ENCODE results near the gene CPEB4. TPM values are rescaled to one million over a fixed set of nuclear protein-coding genes. Genes with fewer than 3 reads are reported as not detected.

CPEB4 gene
- total RNA-seq, 2 donors from 2014 or later, result 51.9 to 102 TPM

DNA sequence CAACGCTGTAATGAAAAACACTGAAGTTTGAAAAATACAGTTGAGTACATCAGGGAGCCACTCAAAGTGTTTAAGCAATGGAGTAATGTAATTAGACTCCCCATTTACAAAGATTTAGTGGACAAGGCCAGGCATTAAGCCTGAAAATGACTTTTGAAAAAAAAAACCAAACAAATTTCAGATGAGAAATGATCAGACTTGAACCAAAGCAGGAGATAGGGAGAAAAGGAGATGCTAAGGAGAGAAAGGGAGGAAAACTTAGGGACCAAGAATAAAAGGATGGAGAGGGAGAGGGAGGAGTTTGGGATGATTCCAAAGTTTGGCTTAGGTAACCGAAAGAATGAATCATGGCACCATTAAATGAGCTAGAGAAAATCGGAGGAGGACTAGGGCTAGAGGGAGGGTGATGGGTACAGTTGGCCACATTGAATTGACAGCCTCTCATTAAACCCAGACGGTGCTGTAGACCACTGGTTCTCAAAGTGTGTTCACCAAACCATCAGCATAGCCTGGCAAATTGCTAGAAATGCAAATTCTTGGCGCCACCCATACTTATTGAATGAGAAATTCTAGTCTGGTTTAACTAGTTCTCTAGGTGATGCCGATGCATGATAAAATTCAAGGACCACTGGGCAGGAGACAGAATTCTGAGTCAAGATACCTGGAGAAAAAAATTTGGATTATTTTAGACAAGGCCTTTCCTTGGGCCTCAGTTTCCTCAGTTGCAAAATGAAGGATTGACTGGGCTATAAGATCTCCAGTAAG is 6.2 kb upstream of the CPEB4 start:
- no peak for DNase-seq (ENCODE audit: low spot score)
- intact Hi-C loops (cut with DNase I), result no loop called here

DNA sequence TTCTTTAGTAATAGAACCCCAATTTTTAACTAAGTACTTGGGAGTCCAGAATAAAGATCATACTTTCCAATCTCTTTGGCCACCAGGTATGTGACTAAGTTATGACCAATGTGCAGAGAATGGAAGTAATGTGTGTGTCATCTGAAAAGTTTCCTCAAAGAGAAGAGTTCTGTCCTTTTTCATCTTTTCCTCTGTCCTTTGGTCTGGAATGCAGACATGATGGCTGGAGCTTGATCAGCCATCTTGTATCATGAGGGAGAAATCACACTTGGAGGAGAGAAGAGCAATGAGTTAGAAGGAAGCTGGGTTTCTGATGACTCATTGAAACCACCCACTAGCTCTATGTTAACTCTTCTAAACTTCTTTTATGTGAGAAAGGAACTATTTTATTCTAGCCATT is 5.5 kb upstream of the CPEB4 start:
- intact Hi-C loops (cut with DNase I), result no loop called here
- no peak for DNase-seq (ENCODE audit: low spot score)

DNA sequence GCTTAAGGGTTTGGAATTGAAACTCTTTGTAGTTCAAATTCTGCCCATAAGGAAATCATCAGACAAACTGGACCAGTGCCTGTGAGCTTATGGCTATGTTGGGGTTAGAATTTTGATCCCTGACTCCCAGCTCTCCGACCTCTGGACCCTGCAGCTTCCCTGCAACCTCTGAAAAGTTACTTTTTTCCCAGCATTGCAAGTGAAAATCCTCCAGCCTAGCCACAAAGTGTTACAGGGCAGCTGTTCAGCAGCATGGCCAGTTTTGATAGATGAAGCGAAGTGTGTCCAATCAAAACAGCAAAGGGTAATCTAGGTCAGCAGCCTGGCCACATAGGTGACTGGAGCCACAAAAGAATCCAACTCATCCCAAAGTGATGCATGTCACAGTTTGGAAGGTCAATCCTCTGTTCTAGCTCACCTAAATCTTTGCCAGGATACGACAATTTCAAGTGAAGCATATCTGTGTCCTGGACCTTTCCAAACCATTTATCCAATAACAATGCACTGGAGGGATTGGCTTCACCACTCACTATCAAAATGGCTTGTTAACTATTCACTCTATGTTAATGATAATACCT is 4.7 kb upstream of the CPEB4 start:
- DNase-seq (ENCODE audit: low spot score), result no peak
- intact Hi-C loops (cut with DNase I), result no loop called here

DNA sequence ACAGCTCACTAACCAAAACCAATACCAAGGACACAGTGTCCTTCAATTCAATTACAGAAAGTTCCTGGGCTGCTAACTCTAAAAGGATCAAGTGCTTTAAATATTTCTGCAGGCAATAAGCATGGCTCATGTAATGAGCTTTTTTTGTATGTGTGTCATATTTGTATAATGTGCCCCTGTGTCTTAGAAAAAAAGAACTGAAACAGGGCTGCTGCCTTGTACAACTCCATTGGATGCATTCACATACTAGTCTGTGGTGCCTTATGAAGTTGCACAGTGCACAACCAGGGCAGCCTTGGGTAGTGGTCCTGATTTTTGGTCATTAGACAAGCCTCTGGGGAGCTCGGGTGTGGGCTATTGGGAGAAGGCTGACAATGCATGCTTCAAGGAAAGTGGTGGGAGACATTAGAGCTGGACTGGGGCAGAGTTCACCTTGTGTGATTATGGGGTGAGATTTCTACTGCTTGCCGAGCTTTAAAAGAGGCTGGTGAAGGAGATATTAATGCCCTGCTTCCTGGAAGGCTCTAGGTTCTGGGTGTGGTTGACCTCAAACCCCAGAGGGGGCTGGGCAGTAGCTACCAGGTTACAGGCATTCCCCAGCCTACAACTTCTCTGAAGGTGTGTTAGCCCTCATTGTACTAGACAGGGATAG is 3.6 kb upstream of the CPEB4 start:
- intact Hi-C loops (cut with DNase I), result loop anchor here (5.0 kb wide), 2 partner anchors 88 to 267 kb away; partner anchors contain the start of gene BOD1 (in 1 of the 2)

DNA sequence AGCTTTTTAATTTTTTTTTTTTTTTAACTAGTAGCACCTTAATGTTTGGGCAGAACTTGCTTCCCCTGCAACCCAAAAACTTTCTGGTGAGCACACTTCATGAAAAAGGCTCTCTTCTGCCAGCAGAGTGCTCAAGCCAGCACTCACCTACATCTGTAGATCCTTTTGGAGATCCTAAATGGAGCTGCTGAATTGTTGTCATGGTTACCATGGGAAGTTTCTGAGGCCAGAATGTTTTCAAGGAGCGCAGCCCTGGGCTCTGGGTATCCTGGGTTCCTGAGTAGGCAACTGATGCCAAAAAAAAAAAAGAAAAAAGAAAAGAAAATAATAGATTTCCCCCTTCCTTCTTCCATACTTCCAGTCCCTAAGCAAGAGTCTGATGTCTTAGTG is 3.1 kb upstream of the CPEB4 start:
- intact Hi-C loops (cut with DNase I), result loop anchor here (5.0 kb wide), 2 partner anchors 87 to 268 kb away; partner anchors contain the start of gene BOD1 (in 1 of the 2)
- no peak for DNase-seq (ENCODE audit: low spot score)

More for the DNA sequence above, 3.6 kb upstream of the CPEB4 start:
- no peak for DNase-seq (ENCODE audit: low spot score)

DNA sequence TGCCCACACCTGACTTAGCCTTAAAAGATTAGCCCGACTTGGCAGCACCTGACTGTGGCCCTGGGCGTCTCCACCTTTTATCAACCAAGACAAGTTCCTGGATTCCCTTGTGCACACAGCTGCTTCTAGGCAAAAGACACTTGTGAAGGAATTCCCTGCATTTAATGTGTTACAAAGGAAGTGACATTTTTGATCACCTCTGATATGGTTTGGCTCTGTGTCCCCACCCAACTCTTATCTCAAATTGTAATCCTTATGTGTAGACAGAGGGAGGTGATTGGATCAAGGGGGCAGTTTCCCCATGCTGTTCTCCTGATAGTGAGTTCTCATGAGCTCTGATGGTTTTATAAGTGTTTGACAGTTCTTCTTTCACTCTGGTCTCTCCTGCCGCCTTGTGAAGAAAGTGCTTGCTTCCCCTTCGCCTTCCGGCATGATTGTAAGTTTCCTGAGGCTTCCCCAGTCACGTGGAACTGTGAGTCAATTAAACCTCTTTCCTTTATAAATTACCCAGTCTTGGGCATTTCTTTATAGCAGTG is 2.6 kb upstream of the CPEB4 start:
- intact Hi-C loops (cut with DNase I), result loop anchor here (5.0 kb wide), 2 partner anchors 87 to 268 kb away; partner anchors contain the start of gene BOD1 (in 1 of the 2)
- DNase-seq (ENCODE audit: low spot score), result no peak

DNA sequence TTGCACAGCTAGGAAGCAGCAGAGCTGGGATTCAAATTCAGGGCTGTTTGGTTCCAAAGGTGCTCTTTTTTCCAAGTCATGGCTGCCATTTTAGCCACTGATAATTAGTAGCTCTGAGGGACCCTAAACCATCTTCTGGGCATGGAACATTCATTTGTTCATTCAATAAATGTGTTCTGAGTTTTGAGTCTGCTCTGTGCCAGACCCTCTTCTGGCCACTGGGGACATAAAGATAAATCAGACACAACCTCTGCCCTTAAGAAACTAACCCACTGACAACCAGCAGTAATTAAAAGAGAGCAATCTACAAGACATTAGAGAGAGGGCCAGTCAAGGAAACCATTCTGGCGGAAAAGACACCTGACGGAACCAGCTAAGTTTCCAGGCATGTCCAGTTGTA is 2.0 kb upstream of the CPEB4 start:
- DNase-seq (ENCODE audit: low spot score), result no peak
- intact Hi-C loops (cut with DNase I), result loop anchor here (5.0 kb wide), 2 partner anchors 86 to 269 kb away; partner anchors contain the start of gene BOD1 (in 1 of the 2)

DNA sequence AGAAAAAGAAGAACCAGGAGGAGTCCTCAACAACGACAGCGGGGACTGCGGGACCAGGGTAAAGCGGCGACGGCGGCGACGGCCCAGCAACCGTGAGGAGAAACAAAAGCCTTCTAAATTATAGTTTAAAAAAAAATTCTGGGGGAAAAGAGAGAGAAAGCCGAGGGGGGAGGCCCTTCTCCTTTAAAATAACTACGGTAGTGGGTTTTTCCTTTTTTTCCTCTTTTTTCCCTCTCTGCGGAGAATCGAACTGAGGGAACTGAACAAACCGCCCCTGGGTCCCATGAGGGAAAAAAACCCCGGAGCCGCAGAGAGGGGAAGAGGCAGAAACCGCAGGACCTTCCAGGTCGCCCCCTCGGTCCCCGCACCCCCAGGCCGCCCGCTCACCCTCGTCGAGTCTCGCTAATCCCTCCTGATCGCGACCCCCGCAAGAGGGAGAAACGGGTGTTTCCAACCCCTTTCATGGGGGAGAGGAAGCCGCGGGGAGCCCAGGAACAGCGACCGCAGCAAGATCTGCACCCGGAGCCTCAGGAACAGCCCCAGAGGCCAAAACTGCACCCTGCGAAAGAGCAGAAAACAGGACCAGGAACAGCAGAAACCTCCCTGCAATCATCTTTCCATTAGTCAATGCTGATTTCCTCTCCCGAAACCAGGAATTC is 453 bp downstream of the CPEB4 start:
- DNase-seq (ENCODE audit: low spot score), result peak; percentile 85
- intact Hi-C loops (cut with DNase I), result loop anchor here (5.0 kb wide), 2 partner anchors 84 to 271 kb away; partner anchors contain the start of gene BOD1 (in 1 of the 2)

DNA sequence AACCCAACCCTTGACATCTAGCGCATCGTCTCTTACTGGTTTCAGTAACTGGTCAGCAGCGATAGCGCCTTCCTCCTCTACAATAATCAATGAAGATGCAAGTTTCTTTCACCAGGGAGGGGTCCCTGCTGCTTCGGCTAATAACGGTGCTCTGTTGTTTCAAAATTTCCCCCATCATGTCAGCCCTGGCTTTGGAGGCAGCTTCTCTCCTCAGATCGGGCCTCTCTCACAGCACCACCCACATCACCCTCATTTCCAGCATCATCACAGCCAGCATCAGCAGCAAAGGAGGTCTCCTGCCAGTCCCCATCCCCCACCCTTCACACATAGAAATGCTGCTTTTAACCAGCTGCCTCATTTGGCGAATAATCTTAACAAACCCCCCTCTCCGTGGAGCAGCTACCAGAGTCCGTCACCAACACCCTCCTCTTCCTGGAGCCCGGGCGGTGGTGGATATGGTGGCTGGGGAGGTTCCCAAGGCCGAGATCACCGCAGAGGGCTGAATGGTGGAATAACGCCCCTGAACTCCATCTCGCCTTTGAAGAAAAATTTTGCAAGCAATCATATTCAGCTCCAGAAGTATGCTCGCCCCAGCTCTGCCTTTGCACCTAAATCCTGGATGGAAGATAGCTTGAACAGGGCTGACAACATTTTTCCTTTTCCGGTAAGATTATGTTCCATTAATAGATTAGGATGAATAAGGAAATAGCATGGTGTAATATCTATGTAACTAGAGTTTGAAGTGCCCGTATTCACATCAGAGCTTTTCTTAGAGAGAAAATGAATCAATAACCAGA is 2.2 kb downstream of the CPEB4 start:
- no peak for DNase-seq (ENCODE audit: low spot score)
- intact Hi-C loops (cut with DNase I), result no loop called here

DNA sequence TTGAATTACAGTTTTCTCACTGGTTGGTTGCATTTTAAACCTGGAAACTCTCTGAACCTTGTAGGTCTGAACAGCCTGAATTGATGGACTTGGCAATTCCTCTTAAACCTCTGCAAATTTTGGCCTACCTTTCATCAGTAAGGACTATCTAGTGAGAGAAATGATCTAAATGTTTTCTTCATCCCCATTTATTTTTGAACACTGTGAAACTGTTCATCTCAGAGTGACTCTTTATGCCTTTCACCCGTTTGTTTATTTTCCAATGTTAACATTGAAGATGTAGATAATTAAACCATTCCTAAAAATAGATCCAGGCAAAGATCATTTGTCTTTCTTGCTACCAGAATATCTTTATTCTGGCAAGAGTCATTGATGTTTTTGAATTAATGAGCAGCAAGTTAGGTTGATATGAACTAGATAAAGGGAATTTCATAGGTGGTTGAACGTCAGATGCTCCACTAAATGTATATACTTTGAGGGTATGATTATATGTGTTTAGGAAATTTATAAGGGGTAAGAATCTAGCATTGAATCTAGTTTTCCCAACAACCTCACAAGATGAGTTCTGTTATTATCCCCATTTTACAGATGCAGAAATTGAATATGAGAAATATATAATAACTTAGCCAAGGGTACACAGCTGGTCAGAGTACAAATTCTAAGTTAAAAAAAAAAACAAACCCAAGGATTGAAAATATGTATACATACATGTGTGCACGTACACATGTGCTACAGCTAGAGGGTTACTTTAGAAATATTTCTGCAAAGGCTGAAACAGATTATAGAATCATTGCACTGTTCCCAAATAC is 3.4 kb downstream of the CPEB4 start:
- intact Hi-C loops (cut with DNase I), result no loop called here
- no peak for DNase-seq (ENCODE audit: low spot score)

DNA sequence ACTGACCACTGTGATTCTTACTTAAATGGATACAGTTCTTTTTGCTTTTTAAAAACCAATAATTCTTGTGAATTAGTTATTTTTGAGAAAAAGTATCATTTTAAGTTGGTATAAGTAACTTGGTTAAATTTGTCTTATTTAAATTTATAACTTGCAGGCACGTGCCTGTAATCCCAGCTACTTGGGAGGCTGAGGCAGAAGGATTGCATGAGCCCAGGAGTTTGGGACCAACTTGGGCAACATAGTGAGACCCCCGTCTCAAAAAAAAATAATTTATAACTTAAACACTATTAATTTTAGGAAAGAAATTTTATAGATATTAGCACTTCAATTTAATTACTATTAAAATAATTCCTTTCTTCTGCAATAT is 5.0 kb downstream of the CPEB4 start:
- DNase-seq (ENCODE audit: low spot score), result no peak
- intact Hi-C loops (cut with DNase I), result no loop called here

DNA sequence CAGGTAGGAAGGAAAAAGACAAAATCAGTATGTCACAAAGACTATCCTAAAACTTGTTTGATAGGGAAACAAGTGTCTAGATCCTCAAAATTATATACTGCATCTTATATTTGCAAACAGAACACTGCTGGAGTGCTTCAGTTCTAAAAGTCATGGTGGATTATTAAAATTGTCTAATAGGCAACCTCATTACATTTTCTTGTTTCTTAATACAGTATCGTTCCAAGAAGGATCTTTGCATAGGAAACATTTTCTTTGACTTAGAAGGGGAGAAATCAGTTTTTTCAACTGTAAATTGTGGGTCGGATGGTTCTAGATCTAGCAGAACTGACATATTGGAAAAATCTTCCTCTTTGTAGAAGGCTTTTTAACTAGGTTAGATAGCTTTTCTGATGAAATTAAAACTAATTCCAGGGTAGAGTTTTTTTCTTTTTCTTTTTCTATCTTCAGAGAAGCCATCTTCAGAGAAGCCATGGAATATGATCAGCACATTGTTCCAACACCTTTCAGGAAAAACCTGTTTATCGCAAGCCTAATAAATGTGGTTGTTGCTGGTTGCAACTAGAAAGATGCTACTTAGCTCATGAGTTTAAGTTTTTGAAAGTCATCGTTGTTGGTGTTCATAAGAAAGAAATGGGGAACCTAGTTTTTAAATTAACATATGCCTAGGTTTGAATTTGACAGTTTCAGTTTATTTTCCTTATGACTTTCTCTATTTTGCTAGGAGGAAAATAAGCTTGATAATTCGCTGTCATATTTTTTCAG is 7.4 kb downstream of the CPEB4 start:
- intact Hi-C loops (cut with DNase I), result no loop called here

DNA sequence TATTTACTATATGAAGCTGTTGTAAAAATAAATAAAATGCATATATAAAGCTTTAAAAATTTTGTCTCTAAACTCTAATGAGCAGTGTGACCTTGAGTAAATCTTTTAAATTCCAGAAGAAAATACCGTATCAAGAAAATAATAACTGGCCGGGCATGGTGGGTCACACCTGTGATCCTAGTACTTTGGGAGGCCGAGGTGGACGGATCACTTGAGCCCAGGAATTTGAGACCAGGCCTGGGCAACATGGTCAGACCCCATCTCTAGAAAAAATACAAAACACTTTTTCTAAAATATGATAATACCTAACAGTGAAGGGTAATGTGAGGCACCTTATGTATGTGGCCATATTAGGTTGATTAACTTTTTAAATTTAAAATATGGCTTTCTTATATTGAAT is 8.5 kb downstream of the CPEB4 start:
- intact Hi-C loops (cut with DNase I), result no loop called here
- no peak for DNase-seq (ENCODE audit: low spot score)

More for the DNA sequence above, 7.4 kb downstream of the CPEB4 start:
- no peak for DNase-seq (ENCODE audit: low spot score)

DNA sequence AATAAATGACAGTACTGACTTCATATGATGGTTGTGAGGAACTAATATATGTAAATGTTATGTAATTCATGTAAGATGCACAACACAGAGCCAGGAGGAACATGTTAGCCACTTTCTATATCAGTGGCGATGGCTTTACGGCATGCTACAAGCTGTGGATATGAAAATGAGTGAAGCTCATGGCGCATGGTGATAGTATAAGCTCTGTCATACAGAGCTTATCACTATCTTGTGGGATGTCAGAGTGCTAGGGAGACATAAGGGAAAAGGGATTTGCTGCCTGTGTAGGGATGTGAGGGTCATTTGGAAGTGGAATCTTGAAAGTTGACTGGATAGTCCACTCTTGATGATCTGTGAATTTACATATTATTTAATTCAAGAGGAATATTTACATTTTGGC is 13.6 kb downstream of the CPEB4 start:
- intact Hi-C loops (cut with DNase I), result no loop called here
- DNase-seq (ENCODE audit: low spot score), result no peak

DNA sequence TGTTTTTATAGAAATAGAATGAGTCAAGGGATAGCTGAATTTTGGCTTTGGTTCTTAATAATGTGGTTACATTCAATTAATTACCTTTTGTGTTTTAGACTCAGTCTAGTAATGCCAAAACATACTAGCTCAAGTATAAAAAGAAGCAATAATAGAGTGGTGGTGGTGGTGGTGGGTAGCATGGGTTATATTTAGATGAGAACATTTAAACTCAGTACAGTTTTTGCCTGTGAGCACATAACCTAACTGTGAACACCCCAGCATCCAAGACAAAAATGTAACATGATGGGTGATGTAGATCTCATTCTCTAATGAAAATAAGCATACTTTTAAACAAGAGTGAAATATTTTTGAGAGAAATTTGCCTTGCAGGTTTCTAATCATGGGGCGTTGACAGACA is 14.2 kb downstream of the CPEB4 start:
- intact Hi-C loops (cut with DNase I), result no loop called here
- no peak for DNase-seq (ENCODE audit: low spot score)

DNA sequence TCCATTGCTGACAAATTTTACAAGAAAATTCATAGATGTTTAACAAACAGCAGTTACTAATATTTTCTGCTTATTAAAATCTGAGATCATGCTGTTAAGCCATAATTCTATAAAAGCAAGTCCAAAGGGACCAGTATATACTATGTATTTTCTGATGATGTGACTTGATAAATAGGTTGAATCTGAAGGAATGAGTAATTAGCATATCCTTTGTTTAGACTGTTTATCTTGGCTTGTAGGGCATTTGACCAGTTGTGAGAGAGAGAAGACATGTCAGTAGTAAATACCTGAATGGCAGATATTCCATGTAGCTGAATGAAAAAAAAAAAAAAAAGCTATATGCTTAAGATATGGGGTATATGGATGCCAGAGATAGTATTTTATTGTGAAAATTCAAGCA is 14.6 kb downstream of the CPEB4 start:
- DNase-seq (ENCODE audit: low spot score), result no peak
- intact Hi-C loops (cut with DNase I), result no loop called here

DNA sequence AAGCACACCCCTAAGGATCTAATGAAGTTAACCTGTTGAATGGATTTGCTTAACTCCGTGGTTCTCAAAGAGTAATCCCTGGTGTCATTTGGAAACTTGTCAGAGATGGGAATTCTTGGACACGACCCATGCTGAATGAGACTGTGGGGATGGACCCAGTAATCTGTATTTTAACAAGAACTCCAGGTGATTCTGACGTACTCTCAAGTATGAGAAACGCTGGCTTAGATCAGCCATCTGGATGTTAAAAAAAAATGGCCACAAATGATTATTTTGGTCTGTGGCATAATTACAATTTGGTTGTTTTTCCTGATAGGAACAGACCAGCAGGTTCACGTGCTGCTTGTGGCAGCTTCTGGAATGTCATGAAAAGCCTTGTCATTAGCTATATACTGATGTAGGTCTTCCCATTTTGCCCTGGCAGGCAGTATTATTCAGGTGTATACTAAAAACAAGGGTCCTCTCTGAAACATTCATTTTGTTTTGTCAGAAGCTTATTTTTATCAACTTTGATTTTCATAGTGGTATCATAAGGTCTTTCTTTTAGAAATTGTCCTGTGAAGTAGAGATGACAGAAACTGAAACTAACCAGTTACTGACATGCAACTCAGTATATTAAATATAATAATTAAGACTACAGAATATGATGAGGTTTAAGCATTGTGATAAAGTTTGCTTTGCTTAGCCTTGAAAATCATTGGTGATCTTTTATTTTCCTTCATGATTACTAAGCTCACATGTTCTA is 15.4 kb downstream of the CPEB4 start:
- intact Hi-C loops (cut with DNase I), result no loop called here
- DNase-seq (ENCODE audit: low spot score), result no peak

All from posterior vena cava (tissue), 2 donors.